Hypothalamus (tissue), 51 donors: ENCODE data around the gene DMD.
"Not testable (repeated sequence)": the region's sequence is repeated elsewhere in the genome, so short reads cannot be mapped to it uniquely, and the experiment has no call there.

ENCODE experiments used
- DNase-seq, 51 donors: peaks; one replicate each; lab custom pipeline; 2025; lab: John Stamatoyannopoulos, UW

Gene DMD

GRCh38 chrX:32662516-32662915 lies 548.8 kb downstream of the DMD start:
- no peak for DNase-seq

GRCh38 chrX:32644476-32645245 lies 566.7 kb downstream of the DMD start:
- no peak for DNase-seq

GRCh38 chrX:32642283-32642682 lies 569.1 kb downstream of the DMD start:
- DNase-seq = no peak

GRCh38 chrX:32618154-32618553 lies 593.2 kb downstream of the DMD start:
- no peak for DNase-seq

- no peak for DNase-seq
Observed at GRCh38 chrX:32614707-32615106, 596.6 kb downstream of the DMD start.

- DNase-seq = peak in 1 of 51 donors; percentile 1
Observed at GRCh38 chrX:32599156-32599555, 612.2 kb downstream of the DMD start.

GRCh38 chrX:32598707-32599106 lies 612.6 kb downstream of the DMD start:
- no peak for DNase-seq

GRCh38 chrX:32597777-32598176 lies 613.6 kb downstream of the DMD start:
- DNase-seq = peak in 2 of 51 donors; percentile 0

GRCh38 chrX:32592786-32593185 lies 618.6 kb downstream of the DMD start:
- DNase-seq = no peak

GRCh38 chrX:32591589-32591988 lies 619.8 kb downstream of the DMD start:
- DNase-seq = no peak

- no peak for DNase-seq
Observed at GRCh38 chrX:32582729-32583128, 628.6 kb downstream of the DMD start.

GRCh38 chrX:32576885-32577284 lies 634.5 kb downstream of the DMD start:
- no peak for DNase-seq

GRCh38 chrX:32572644-32573043 lies 638.7 kb downstream of the DMD start:
- no peak for DNase-seq

GRCh38 chrX:32571579-32571978 lies 639.8 kb downstream of the DMD start:
- no peak for DNase-seq

- no peak for DNase-seq
Observed at GRCh38 chrX:32562261-32562660, 649.1 kb downstream of the DMD start.

GRCh38 chrX:32545101-32545500 lies 666.2 kb downstream of the DMD start:
- no peak for DNase-seq

- DNase-seq = no peak
Observed at GRCh38 chrX:32538554-32538953, 672.8 kb downstream of the DMD start.

GRCh38 chrX:32533848-32534247 lies 677.5 kb downstream of the DMD start:
- no peak for DNase-seq

GRCh38 chrX:32532262-32532661 lies 679.1 kb downstream of the DMD start:
- no peak for DNase-seq

- DNase-seq = peak in 9 of 51 donors; percentile 0 to 25 (median 2)
Observed at GRCh38 chrX:32530802-32531403, 680.4 kb downstream of the DMD start.

GRCh38 chrX:32528451-32528850 lies 682.9 kb downstream of the DMD start:
- DNase-seq = not testable (repeated sequence)

GRCh38 chrX:32525234-32525633 lies 686.1 kb downstream of the DMD start:
- DNase-seq = no peak
